CD4-positive, alpha-beta T cell (primary cell): ENCODE data around the gene PDE3B. TPM values are rescaled to one million over a fixed set of nuclear protein-coding genes. Genes with fewer than 3 reads are reported as not detected.
A peak's percentile ranks its signal among the peaks of the same experiment; 100 is the strongest.
"Not testable (repeated sequence)": the region's sequence is repeated elsewhere in the genome, so short reads cannot be mapped to it uniquely, and the experiment has no call there.

ENCODE experiments used
- ATAC-seq: fragments of 200-7000 bp; cut with Tn5 transposase; one replicate; pipeline ENCODE4 v1.10.0; 2022; ENCODE audit warnings: mild to moderate bottlenecking; ENCODE audit not compliant: poor library complexity
- CTCF ChIA-PET: fragments of 350-600 bp; sonication (Branson Sonifier 250); formaldehyde crosslinking; loops from one replicate; lab custom pipeline; 2021; ENCODE audit warnings: antibody characterized with exemption, inconsistent platforms; lab: Charles Lee
- POLR2A ChIA-PET: fragments of 350-600 bp; sonication (Branson Sonifier 250); formaldehyde crosslinking; loops from one replicate; lab custom pipeline; 2021; ENCODE audit warnings: antibody characterized with exemption, inconsistent platforms; lab: Charles Lee
- DNase-seq, 14 experiments: peaks; one replicate each; pipeline ENCODE4 v3.0.0-alpha.2; 2013 to 2020; ENCODE audit warnings: mixed read lengths in 2 of 14
- H3K27ac ChIP-seq, 2 donors: one replicate each; pipeline versions ENCODE4 v1.5.1 to v1.7.0; 2013; ENCODE audit warnings: low read length in 2 of 2, low read depth in 1 of 2, mild to moderate bottlenecking in 1 of 2
- H3K27me3 ChIP-seq, 2 experiments: 1 replicate in 1 of 2; 2 replicates in 1 of 2; pipeline versions ENCODE4 v1.6.1 to v1.7.0; 2013; ENCODE audit warnings: low read length in 2 of 2, control low read depth in 1 of 2, mild to moderate bottlenecking in 1 of 2, moderate library complexity in 1 of 2; ENCODE audit not compliant: insufficient read depth in 2 of 2, control insufficient read depth in 1 of 2
- H3K36me3 ChIP-seq: one replicate; pipeline ENCODE4 v1.6.1; 2013; ENCODE audit warnings: low read length, control low read depth; ENCODE audit not compliant: insufficient read depth
- H3K4me1 ChIP-seq: one replicate; pipeline ENCODE4 v1.6.1; 2013; ENCODE audit warnings: low read length, control low read depth; ENCODE audit not compliant: insufficient read depth
- H3K4me3 ChIP-seq: one replicate; pipeline ENCODE4 v1.5.1; 2013; ENCODE audit warnings: mild to moderate bottlenecking, low read length, moderate library complexity
- H3K9me3 ChIP-seq, 2 experiments: 1 replicate in 1 of 2; 2 replicates in 1 of 2; pipeline versions ENCODE4 v1.6.1 to v1.7.0; 2013; ENCODE audit warnings: low read length in 2 of 2, mild to moderate bottlenecking in 2 of 2, control low read depth in 1 of 2, moderate library complexity in 1 of 2; ENCODE audit not compliant: control insufficient read depth in 1 of 2, insufficient read depth in 1 of 2
- H3K27ac Mint-ChIP-seq: one replicate; pipeline ENCODE4 v1.8.0; 2020; ENCODE audit warnings: mixed read lengths
- H3K27me3 Mint-ChIP-seq: one replicate; pipeline ENCODE4 v1.8.0; 2021; ENCODE audit warnings: mixed read lengths
- H3K36me3 Mint-ChIP-seq: one replicate; pipeline ENCODE4 v1.8.0; 2021; ENCODE audit warnings: low read depth, mixed read lengths
- H3K4me1 Mint-ChIP-seq: one replicate; pipeline ENCODE4 v1.8.0; 2021; ENCODE audit warnings: low read depth, mixed read lengths
- H3K4me3 Mint-ChIP-seq: one replicate; pipeline ENCODE4 v1.8.0; 2020; ENCODE audit warnings: mild to moderate bottlenecking, mixed read lengths
- H3K9me3 Mint-ChIP-seq: one replicate; pipeline ENCODE4 v1.8.0; 2020; ENCODE audit warnings: mixed read lengths
- intact Hi-C, 2 experiments: fragments of 100-400 bp; cut with DNase I in 1 of 2; cut with micrococcal nuclease in 1 of 2; formaldehyde crosslinking; loops; one replicate each; pipeline versions ENCODE4 v1.15.1 to v1.9.0; 2023 to 2025; cut with DNase I, micrococcal nuclease
- total RNA-seq, 174 experiments: library from RNA in 2 of 174; stranded (reverse) in 2 of 174; gene quantifications; one replicate each; pipeline ENCODE4 v1.2.3 and lab custom pipeline; 2021 to 2026
- TF ChIP-seq, protein P1 (sequence below): fragments of 200-600 bp; IDR thresholded peaks from one replicate; pipeline ENCODE4 v1.8.0; 2022; ENCODE audit warnings: antibody characterized with exemption, mild to moderate bottlenecking

The PDE3B gene
- total RNA-seq, 2 experiments from 2014 or later = 103 to 106 TPM

DNA sequence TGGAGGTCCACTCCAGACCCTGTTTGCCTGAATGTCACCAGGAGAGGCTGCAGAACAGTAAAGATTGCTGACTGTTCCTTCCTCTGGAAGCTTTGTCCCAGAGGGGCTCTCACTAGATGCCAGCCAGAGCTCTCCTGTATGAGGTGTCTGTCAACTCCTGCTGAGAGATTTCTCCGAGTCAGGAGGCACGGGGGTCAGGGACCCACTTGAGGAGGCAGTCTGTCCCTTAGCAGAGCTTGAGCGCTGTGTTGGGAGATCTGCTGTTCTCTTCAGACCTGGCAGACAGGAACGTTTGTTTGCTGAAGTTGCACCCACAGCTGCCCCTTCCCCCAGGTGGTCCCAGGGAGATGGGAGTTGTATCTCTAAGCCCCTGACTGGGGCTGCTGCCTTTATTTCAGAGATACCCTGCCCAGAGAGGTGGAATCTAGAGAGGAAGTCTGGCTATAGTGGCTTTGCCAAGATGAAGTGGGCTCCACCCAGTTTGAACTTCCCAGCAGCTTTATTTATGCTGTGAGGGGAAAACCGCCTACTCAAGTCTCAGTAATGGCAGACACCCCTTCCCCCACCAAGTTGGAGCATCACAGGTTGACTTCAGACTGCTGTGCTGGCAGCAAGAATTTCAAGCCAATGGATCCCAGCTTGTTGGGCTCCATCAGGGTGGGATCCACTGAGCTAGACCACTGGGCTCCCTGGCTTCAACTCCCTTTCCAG lies 99.4 kb downstream of the PDE3B start:
- no peak overlapping the region for H3K4me3 ChIP-seq
- no peak for DNase-seq
- POLR2A ChIA-PET = interaction anchor here (1.1 to 1.2 kb wide), 2 partner anchors 14 to 22 kb away, joined by 3 read pairs; no protein-coding TSS in a partner anchor
- H3K27ac Mint-ChIP-seq = no peak overlapping the region
- H3K36me3 ChIP-seq = no peaks in the 10 kb centered on the region
- intact Hi-C loops = no loop called here
- no peak overlapping the region for H3K4me3 Mint-ChIP-seq
- no peak overlapping the region for H3K27ac ChIP-seq
- H3K27me3 ChIP-seq = no peaks in the 10 kb centered on the region
- peaks cover 72% of the 10 kb centered on the region for H3K36me3 Mint-ChIP-seq
- no peak for ATAC-seq
- peaks cover 16% of the 10 kb centered on the region for H3K4me1 ChIP-seq
- CTCF ChIA-PET = no interaction called here
- peaks cover 6 to 14% of the 10 kb centered on the region in 2 experiments for H3K9me3 ChIP-seq
- TF ChIP-seq, protein P1, sequence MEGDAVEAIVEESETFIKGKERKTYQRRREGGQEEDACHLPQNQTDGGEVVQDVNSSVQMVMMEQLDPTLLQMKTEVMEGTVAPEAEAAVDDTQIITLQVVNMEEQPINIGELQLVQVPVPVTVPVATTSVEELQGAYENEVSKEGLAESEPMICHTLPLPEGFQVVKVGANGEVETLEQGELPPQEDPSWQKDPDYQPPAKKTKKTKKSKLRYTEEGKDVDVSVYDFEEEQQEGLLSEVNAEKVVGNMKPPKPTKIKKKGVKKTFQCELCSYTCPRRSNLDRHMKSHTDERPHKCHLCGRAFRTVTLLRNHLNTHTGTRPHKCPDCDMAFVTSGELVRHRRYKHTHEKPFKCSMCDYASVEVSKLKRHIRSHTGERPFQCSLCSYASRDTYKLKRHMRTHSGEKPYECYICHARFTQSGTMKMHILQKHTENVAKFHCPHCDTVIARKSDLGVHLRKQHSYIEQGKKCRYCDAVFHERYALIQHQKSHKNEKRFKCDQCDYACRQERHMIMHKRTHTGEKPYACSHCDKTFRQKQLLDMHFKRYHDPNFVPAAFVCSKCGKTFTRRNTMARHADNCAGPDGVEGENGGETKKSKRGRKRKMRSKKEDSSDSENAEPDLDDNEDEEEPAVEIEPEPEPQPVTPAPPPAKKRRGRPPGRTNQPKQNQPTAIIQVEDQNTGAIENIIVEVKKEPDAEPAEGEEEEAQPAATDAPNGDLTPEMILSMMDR = no peak
- H3K9me3 Mint-ChIP-seq = peaks cover 15% of the 10 kb centered on the region
- H3K4me1 Mint-ChIP-seq = peaks cover 76% of the 10 kb centered on the region
- H3K27me3 Mint-ChIP-seq = no peaks in the 10 kb centered on the region

DNA sequence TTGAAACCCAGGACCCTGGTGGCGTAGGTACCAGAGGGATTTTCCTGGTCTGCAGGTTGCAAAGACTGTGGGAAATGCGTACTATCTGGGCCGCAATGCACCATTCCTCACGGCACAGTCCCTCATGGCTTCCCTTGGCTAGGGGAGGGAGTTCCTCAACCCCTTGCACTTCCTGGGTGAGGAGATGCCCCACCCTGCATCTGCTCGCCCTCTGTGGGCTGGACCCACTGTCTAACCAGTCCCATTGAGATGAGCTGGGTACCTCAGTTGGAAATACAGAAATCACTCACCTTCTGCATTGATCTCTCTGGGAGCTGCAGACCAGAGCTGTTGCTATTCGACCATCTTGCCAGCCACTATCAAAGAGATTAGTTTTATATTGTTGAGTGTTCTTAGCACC lies 100.1 kb downstream of the PDE3B start:
- H3K36me3 ChIP-seq, CTCF ChIA-PET, intact Hi-C loops, H3K4me3 Mint-ChIP-seq, H3K4me3 ChIP-seq, H3K27me3 Mint-ChIP-seq, DNase-seq, H3K27ac ChIP-seq, ATAC-seq, H3K27me3 ChIP-seq: not testable (repeated sequence)
- peaks cover 65% of the 10 kb centered on the region for H3K36me3 Mint-ChIP-seq
- Histone ChIP-seq H3K4me1 (peaks cover 16% of the 10 kb centered on the region), H3K9me3 (peaks cover 6 to 14% of the 10 kb centered on the region in 2 experiments)
- H3K9me3 Mint-ChIP-seq = peaks cover 15% of the 10 kb centered on the region
- H3K27ac Mint-ChIP-seq = peak overlapping the region; percentile 5
- peaks cover 71% of the 10 kb centered on the region for H3K4me1 Mint-ChIP-seq
- POLR2A ChIA-PET = interaction anchor here (1.2 kb wide), 1 partner anchor 21 kb away, joined by 3 read pairs; no protein-coding TSS in a partner anchor

DNA sequence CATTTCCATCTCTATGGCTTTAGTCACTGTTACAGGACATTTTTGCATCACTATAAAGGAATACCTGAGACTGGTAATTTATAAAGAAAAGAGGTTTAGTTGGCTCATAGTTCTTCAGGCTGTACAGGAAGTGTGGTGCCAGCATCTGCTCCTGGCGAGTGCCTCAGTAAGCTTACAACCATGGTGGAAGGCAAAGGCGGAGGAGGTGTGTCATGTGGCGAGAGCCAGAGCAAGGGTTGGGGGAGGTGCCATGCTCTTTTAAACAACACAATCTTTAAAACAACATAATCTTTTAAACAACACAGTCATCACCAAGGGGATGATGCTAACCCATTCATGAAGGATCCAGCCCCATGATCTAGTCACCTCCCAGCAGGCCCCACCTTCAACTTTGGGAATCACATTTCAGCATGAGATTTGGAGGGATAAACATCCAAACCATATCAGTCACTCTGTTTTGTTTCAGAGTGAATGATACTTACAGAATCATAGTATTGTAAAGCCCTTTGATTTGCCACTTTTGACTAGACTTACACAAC lies 103.3 kb downstream of the PDE3B start:
- peaks cover 16% of the 10 kb centered on the region for H3K4me1 ChIP-seq
- TF ChIP-seq, protein P1 = no peak
- H3K27ac Mint-ChIP-seq = peak overlapping the region; percentile 52
- ChIA-PET POLR2A (interaction anchor here (0.8 to 1.2 kb wide), 3 partner anchors 18 to 169 kb away, joined by 3 read pairs; no protein-coding TSS in a partner anchor), CTCF (interaction anchor here (0.8 kb wide), 1 partner anchor 10 kb away, joined by 3 read pairs; no protein-coding TSS in a partner anchor)
- no peaks in the 10 kb centered on the region for H3K27me3 Mint-ChIP-seq
- peaks cover 4% of the 10 kb centered on the region for H3K9me3 Mint-ChIP-seq
- peaks cover 41% of the 10 kb centered on the region for H3K36me3 Mint-ChIP-seq
- no peak overlapping the region for H3K27ac ChIP-seq
- peak overlapping the region; percentile 8 for H3K4me3 Mint-ChIP-seq
- DNase-seq = peak in 1 of 14 experiments; percentile 14
- H3K9me3 ChIP-seq = peaks cover 0 to 14% of the 10 kb centered on the region in 2 experiments
- intact Hi-C loops = no loop called here
- H3K27me3 ChIP-seq = no peaks in the 10 kb centered on the region
- no peaks in the 10 kb centered on the region for H3K36me3 ChIP-seq
- no peak for ATAC-seq
- H3K4me1 Mint-ChIP-seq = peaks cover 67% of the 10 kb centered on the region
- H3K4me3 ChIP-seq = no peak overlapping the region
